Stimulated activated naive CD4-positive, alpha-beta T cell (primary cell): ENCODE data around the gene MAPK12.

Experiments used
- DNase-seq, 6 experiments: peaks; one replicate each; lab custom pipeline; 2025; lab: John Stamatoyannopoulos, UW

The MAPK12 gene

DNA sequence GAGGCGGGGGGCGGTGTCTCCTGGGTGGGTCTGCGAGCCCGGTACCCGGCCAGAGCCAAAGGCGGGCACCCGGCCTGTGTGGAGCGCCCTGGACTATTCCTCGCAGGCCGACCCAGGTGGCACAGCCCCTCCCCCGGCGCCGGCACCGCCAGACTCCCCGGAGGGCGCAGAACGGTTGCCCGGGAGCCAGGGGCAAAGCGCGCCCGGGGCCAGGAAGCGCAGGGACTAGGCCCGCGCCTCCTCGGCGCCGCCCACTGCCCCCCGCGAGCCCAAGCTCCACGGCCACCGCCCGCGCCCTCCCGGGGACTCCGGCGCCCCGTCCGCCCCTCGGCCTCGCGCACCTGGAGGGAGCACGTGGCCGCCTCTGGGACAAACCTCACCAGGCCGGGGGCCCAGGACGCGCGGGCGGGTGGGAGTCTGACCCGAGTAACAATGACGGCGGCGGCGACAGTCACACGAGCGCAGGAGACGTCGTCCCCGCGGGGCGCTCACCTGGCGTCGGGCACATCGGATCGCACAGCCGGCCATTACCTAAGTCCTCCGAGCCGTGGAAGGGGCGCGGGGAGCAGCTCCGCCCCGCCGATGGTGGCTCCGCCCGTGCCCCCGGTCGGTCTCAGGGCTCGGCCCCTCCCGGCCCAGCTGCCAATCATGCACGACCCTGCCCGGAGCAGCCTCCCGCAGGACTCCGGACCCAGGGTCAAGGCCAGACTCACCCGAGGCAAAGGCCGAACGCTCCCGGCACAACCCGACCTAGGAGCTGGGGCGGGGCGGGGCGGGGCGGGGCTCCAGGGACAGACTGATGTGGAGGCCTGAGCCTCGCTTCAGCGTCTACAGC, 38.5 kb upstream of the MAPK12 start:
- DNase-seq: no peak

DNA sequence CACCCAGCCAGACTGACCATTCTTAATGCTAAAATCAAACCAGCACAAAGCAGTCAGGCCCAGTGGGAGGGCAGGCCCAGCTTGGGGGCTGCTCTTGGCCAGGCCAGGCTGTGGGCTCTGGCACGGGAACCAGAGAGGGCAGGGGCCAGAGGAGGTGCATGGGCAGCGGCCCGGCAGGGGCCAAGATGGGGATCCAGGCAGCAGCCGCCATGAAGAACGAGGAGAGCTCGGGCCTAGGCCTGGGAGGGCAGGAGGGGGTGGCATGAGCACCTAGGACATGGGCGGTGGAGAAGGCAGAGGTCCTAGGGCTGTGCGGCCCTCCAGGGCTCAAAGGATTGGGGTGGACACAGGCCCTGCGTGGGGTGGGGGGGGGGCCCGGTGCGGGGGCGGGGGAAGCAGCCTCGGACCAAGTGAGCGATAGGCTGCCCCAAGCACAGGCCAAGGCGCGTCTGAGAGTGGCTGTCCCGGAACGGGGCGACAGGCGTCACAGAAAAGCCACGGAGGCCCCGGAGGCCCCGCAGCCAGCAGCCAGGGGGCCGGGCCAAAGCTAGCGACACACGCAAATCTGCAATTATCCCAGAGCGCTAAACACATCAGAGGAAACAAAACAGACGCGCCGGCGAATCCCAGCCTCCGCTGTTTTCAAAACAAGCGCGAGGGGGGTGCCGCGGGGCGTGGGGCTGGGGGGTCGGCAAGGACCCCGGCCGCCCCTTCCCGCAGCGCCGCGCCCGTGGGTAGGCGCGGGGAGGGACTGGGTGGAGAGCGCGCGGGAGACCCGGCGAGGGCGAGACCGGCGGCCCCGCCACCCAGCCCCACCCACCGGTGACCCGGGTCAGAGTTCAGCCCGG, 37.7 kb upstream of the MAPK12 start:
- no peak for DNase-seq

DNA sequence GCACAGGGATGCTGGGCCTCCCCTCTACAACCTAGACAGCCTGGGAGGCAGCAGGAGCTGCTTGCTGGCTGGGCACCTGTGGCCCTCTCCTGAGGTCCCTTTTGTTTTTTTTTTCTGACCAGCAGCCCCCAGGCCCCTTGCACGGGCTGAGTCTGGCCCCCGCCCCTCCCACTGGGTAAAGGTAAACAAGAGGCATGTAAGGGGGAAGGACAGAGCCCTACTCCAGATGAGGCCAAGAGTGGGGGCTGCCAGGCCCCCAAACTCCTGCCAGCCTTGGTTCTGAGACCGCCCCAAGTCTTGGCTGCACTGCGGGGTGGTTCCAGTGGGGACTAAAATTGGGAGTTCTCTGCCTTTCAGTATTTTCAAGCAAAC, 36.8 kb upstream of the MAPK12 start:
- no peak for DNase-seq

DNA sequence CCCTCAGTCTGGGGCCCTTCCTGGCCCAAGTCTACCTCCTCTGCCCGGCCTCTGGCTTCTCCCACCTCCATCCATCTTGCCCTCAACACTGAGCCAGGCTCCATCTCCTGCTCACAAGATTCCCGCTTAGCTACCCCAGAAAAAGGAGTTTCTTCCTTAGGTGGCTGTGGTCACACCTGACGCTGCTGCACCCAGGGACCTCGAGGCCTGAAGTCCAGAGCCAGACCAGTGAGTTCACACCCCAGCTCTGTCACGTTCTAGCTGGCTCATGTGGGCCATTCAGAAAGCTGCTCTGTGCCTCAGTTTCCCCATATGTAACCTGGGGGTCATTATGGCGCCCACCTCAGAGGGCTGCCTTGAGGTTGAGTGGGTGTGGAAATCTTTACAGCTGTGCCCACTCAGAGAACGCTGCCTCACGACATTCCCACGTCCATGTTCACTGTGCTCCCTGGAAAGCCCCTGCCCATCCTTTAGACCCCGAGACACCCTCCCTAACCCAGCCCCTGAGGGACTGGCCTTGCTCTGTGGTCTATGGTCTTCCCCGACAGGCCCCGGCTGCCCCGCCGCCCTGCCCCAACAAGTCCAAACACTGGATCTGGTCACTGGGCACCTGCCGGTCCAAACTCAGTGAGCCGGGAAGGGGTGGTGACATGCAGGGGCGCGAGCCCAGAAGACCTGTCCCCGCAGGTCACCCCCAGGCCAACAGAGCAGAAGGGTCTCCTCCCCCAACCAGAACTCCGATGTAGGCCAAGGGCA, 36.2 kb upstream of the MAPK12 start:
- DNase-seq: no peak

DNA sequence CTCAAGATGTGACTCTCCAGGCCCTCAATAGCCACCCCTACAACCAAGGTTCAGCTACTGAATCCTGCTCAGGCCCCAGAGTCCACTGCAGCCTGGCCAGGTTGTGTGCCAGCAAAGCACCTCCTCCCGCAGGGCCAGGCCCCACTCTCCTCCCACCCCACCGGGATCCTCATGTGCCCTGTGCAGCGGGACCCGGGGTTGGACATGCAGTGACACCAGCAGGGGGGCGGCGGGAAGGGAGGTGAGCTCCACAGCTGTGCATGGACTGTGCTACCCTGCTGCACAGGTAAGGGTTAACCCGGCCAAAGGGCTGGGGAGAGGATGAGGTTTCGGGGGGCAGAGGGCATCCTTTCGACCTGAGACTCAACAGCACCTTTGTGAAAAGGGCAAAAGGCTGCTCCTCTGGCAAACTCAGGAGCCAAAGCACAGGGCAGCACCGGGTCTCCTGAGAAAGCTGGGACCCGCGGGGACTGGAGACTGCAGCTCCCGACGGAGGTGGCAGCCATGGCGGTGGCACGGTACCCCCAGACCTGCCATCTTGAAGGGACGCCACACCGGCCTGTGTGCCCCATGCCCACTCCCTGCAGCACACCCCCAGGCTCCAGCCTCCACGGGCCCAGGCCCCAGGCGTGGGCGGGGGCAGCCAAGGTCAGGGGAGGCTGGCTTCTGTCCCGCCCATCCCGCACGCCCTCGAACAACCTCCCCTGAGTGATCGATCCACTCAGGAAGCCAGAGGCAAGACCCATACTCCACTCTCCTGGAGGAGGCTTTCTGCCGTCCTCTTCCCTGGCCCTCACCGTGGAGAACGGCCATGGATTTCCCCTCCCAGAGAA, 35.4 kb upstream of the MAPK12 start:
- DNase-seq: no peak

DNA sequence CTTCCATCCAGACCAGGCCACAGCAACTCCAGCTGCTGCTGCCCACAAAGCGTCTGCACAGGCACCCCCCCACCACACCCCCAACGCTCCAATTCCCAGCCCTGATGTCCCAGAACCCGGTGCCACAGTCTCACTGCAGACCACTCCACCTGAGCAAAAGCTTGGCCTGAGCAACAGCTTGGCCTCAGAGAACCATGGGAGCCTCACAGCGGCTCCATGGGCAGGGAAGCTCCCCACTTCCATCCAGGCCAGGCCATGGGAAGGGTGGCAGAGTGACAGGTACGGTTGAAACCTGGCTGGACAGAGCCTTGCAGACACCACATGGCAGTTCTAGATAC, 32.8 kb upstream of the MAPK12 start:
- no peak for DNase-seq

DNA sequence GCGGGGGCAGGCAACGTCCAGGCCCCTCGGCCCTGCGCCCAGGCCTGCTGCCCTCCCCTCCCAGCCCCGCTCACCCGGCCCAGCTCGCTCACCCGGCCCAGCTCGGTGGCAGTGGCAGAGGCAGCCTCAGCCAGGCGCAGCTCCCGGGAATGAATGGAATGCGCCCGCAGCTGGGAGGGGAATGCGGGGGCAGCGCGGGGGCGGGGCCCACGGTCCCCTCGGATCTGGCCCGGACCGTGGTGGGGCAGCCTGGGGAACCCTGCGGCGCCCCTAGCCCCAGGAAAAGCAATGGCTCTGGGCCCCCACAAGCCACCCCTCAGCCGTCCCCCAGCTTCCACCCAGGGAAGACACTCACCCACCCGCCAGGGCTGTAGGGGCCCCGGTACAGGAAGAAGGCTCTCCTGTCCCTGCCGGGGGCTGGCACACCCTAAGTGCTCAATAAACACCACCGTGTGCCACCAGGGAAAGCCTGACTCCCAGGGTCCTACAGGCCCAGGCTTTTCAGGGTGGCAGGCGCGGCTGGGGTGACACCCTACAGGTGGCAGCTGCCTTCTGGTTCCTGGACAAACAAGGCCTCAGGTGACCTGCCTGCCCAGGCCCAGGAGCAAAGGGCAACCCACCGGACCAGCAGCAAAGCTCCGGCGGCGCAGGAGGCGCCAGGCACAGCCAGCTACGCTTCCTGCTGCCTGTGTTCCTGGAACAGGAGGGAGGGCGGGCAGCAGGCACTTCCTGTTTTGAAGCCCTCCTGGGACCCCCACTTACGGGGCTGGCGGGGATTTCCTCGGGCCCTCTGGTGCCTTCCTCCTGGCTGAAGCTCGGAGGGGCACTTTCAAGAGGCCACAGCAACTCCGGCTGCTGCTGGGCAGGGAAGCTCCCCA, 32.2 kb upstream of the MAPK12 start:
- no peak for DNase-seq

DNA sequence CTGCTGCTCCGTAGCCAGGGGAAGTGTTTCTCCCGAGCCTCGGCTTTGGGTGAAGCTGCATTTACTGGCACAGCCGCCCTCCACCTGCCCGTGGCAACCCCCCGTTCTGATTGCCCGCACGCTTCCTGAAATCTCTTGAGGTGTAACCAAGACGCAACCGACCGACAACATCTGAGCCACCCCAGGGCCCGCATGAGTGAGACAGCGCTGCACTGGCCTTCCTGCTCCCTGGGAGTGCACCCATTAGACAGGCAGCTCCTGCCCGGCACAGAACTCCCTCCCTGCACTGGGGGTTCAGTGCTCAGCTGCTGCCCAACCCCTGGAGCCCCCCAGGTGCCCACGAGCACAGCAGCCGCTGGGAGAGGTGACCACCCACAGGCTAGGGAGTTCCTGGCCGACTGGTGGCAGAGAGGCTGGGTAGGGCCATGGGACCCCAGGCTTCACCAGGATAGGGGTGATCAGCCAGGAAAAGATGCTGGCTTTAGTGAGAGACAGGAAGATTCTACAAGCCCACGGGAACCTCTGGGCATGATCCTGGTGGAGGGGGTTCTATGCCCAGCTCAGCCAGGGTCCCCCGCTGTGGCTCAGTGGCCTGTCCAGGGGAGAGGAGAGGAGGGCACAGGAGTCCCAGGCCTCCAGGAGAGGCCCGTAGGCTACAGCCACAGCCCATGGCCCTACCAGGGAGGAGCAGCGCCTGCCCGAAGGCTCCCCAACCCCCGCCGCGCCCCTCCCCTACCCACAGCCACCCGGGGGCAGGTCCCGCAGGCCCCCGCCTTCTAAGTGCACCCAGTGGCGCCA, 31.4 kb upstream of the MAPK12 start:
- no peak for DNase-seq

DNA sequence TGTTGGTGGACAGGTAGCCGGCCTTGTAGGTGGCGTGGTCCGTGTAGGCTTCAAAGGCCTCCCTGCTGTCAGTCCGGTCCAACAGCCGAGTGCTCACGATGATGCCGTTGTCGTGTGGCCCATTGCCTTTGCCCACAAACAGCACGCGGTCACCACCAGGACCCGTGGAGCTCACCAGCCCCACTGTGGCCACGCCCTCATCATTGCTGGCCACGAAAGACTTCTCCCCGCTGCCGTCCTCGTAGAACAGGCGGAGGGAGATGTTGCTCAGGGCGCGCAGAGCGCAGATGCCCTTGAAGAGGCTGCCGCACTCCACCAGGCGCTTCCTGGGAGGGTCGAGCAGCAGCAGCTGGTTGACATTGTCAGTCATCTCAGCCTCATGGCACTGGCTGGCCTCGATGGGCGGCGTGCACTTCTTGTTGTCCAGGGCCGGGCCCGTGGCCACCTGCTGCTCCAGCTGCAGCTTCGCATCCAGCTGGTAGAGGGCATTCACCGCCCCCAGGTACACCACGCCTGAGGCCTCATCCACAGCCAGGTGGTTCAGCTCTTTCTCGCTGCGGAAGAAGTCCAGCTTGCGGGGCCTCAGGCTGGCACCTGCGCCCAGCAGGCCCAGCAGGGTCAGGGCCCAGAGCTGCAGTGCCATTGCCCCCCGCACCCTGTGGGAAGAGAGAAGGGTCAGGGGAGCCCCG, 28.6 kb upstream of the MAPK12 start:
- DNase-seq: no peak

DNA sequence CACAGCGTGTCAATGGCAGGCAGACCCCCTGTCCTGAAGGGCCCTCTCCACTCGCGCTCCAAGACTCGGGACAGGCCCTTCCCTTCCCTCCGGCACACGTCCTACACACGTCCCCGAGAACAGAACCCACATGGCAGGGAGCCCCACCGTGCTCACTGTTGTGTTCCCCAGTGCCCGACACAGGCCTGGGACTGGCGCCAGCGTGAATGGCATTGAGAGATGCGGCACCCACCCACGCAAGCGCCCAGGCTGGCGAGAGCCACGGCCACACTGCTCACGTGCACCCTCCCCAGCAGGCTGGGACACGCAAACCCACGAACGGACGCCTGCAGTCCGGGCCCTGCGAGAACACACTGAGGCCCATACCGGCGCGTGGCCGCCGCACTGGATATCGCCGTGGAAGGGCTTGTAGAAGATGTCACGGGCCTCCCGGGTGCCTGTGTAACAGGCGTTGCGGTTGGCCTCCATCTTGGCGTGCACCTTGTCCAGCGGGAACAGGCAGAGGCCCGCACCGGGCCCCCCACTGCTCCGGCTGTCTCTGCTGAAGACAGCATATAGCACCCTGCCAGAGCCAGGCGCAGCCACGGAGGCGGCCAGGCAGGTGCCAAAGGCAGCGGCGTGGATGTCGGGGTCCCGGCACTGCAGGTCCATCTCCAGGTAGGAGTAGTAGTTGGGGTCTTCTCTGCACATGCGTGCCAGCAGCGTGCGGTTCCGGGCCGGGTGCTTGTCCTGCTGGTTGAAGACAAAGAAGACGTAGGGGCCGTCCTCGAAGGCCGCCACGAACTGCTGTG, 27.9 kb upstream of the MAPK12 start:
- DNase-seq: no peak

DNA sequence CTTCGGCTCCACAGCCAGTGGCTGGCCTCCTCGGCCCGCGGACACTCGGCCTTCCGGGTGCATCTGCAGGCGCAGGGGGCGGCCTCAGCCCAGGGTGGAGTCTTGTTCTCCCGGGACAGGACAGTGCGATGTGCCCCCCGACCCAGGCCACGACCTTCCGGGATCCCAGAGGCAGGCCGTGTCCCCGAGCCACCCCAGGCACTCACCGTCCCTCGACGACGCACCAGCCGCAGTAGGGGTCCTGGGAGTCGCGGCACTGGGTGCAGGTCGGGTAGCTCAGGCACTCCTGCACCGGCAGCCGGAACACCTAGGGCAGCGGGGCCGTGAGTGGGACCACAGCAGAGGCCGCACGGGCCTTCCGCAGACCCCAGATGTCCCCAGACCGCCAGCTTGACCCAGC, 26.2 kb upstream of the MAPK12 start:
- no peak for DNase-seq

DNA sequence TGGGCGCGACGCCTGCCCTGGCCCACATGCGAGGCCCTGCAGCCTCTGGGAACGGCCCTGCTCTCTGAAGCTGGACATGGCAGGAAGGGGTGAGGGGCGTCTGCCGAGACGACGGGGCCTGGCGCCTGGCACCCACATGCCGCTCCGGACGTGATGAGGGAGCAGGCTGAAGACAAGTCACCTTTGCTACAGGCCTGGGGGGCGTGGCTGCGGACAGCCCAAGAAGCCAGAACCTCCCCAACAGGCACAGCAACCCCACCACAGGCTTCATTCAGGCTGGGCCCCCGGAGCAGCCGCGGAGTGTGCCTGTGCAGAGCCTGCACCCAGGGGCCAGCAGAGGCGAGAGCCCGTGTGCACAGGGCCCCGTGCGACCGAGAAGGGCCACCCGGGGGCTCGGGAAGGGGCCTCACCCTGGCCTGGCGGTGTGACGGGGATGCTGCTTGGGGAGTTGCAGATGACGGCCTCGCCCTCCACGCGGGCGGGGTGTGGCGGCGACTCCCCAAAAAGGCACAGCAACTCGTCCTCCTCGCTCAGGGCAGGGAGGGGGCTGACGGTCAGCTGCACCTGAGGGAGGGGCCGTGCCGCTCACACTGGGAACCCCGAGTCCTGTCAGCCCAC, 25.3 kb upstream of the MAPK12 start:
- no peak for DNase-seq

DNA sequence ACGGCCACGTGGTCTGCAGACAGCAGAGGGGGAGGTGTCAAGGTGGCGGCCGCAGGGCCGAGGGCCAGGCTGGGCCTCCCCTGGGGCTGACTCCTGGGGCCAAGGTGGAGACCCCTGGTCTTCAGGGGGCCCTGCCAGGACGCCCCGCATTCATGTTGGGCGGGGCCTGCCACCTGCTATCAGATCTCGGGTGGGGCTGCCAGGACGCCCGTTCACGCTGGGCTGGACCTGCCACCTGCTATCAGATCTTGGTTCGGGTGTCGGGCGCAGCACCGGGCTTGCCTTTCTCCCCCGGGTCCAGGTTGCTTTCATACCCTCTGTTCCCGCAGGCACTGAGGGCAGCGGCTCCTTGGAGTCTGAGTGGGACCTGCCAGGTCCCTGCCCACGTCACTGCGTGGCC, 24.8 kb upstream of the MAPK12 start:
- DNase-seq: no peak

DNA sequence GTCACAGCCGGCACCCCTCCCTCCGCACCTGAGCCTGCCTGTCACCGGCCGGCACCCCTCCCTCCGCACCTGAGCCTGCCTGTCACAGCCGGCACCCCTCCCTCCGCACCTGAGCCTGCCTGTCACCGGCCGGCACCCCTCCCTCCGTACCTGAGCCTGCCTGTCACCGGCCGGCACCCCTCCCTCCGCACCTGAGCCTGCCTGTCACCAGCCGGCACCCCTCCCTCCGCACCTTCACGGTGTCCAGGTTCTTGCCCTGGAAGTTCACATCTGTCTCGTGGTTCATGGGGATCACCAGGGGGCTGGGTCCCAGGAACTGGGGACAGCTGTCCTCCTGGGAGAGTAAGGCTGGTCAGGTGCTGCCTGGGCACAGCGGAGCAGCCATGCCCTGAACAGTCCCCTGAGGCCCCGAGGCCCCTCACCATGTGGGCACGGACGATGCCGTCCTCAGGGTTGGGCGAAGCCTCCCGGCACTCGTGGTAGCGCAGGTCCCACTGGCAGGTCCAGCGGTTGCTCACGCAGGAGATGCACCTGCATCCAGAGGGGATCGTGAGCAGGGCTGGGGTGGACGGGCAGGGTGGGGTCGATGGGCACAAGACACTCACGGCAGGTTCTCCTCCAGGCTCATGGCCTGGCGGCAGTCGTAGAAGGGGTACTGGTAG, 24.2 kb upstream of the MAPK12 start:
- DNase-seq: no peak

DNA sequence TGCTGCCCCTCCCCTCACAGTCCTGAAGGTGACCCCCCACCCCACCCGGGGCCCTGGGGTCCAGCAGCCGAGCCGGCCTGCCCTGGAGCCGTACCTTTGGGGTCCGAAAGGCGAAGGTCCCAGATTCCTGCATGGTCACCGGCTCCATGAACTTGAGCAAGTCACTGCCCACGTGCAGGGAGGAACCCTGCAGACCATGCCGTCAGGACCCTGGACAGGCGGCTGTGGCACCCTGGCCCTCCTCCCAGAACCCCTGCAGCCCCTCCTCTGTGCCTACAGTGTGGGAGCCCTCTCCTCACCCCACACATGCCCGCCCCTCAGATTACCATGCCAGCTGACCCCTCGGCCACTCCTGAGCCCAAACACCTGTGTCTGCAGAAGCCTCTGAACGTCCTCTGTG, 23.0 kb upstream of the MAPK12 start:
- DNase-seq: no peak

DNA sequence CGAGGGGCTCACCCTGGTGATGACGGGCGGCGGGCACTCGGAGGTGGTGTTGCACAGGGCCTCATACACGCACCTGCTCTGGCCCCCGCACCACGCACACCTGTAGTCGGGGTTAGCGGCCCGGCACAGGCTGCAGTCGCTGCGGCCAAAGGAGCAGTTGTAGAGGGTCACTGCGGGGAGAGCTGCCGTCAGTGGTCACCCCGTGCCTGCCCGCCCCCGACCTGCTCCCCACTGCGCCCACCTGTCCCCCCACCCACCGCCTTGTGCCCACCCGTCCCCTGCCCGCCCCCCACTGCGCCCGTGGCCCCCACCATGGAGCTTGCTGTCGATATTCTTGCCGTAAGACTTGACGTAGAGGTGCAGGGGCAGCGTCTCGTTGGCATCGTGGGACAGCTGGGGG, 22.3 kb upstream of the MAPK12 start:
- DNase-seq: no peak

DNA sequence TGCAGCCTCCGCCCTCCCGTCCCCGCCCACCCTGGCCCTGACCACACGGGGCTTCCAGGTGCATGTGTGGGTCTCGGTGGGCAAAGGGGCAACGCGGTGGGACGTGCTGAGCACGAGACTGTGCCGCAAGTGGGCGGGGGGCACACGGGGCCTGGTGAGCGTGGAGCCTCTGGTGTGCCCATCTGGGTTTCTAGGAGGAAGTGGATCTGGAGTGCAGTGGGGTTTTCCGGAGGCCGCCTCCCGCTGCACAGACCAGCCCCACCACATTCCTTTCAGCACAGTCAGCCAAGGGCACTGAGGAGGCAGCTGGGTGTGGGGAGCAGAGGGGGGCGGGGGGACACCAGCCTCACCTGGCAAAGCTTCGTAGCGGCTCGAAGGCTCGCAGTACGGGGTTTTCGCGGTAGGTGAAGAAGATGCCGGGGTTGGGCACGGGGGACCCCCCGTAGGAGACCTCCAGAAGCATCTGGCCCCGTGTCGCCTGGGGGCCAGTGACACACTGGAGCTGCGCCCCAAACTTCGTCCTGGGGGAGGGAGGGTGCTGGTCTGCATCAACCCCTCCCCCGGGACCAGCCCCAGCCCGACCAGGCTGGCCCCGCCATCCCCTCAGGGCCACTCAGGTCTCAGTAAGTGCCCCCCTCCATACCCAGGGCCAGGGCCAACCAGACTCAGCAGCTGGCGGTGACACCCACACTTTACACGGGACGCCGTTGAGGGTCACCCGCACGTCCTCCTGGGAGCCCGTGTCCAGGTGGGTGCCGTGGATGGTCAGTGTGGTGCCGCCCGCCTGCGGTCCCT, 21.1 kb upstream of the MAPK12 start:
- DNase-seq: no peak
